Endothelial cell of umbilical vein (primary cell): ENCODE measurements around the gene RAB4A. TPM values are rescaled to one million over a fixed set of nuclear protein-coding genes. Genes with fewer than 3 reads are reported as not detected.

Source experiments
- BruUV-seq: library from RNA; stranded (reverse); fragments of 400-500 nt; replicated peaks from 2 replicates; lab custom pipeline; 2021; lab: Mats Ljungman, UMichigan
- CTCF ChIA-PET: fragments of 300-600, 350-600 bp; sonication (Branson Sonifier 250); formaldehyde crosslinking; loops from one replicate; lab custom pipeline; 2021; ENCODE audit warnings: antibody characterized with exemption, inconsistent platforms; lab: Charles Lee
- POLR2A ChIA-PET: fragments of 300-600, 350-600 bp; sonication (Branson Sonifier 250); formaldehyde crosslinking; loops from one replicate; lab custom pipeline; 2021; ENCODE audit warnings: antibody characterized with exemption, inconsistent platforms; lab: Charles Lee
- DNase-seq: peaks from one replicate; pipeline ENCODE4 v3.0.0-alpha.2; 2011; ENCODE audit warnings: low read depth, low spot score
- FAIRE-seq: peaks from 2 replicates; lab custom pipeline; 2011; peaks lifted over from hg19 to GRCh38; lab: Jason Lieb, UNC
- H2AFZ ChIP-seq: 2 replicates; pipeline ENCODE4 v1.6.0; 2012; ENCODE audit warnings: low read depth, low read length, control low read depth, inconsistent platforms
- H3K27ac ChIP-seq: 2 replicates; pipeline ENCODE4 v1.5.1; 2011; ENCODE audit warnings: low read depth, mild to moderate bottlenecking, control low read depth, low read length, moderate library complexity; ENCODE audit not compliant: insufficient read depth
- H3K27me3 ChIP-seq, 2 experiments: 2 replicates each; pipeline versions ENCODE4 v1.6.0 to v1.6.1; 2011; ENCODE audit warnings: low read length in 2 of 2, mixed read lengths in 1 of 2; ENCODE audit not compliant: control insufficient read depth in 2 of 2, insufficient read depth in 2 of 2
- H3K36me3 ChIP-seq, 2 experiments: 2 replicates in 1 of 2; 3 replicates in 1 of 2; pipeline ENCODE4 v1.5.1; 2011; ENCODE audit warnings: low read length in 2 of 2, mild to moderate bottlenecking in 1 of 2, moderate library complexity in 1 of 2; ENCODE audit not compliant: control insufficient read depth in 2 of 2, insufficient read depth in 2 of 2; ENCODE audit errors: extremely low read depth in 1 of 2
- H3K4me1 ChIP-seq: 3 replicates; pipeline ENCODE4 v1.5.1; 2011; ENCODE audit warnings: mild to moderate bottlenecking, low read length; ENCODE audit not compliant: control insufficient read depth, insufficient read depth; ENCODE audit errors: extremely low read depth
- H3K4me2 ChIP-seq: 2 replicates; pipeline ENCODE4 v1.6.1; 2011; ENCODE audit warnings: low read length, control low read depth, mixed read lengths; ENCODE audit not compliant: insufficient read depth
- H3K4me3 ChIP-seq, 3 experiments: fragments of 200-600 bp in 1 of 3; sonication (generic), shearing (Covaris generic) in 1 of 3; replicated peaks in 1 of 3; 2 replicates each; pipeline ENCODE4 v1.5.1; 2011 to 2016; ENCODE audit warnings: control low read depth in 3 of 3, low read length in 3 of 3, mild to moderate bottlenecking in 2 of 3, inconsistent platforms in 1 of 3, low read depth in 1 of 3, moderate library complexity in 1 of 3; ENCODE audit not compliant: insufficient read depth in 1 of 3
- H3K79me2 ChIP-seq: 2 replicates; pipeline ENCODE4 v1.6.0; 2012; ENCODE audit warnings: low read length, inconsistent platforms; ENCODE audit not compliant: control insufficient read depth, insufficient read depth
- H3K9ac ChIP-seq: replicated peaks from 2 replicates; pipeline ENCODE3; 2011; ENCODE audit warnings: low read length, control low read depth; ENCODE audit not compliant: insufficient read depth; ENCODE audit errors: extremely low read depth
- H3K9me1 ChIP-seq: replicated peaks from 3 replicates; pipeline ENCODE4 v1.6.0; 2011; ENCODE audit warnings: mild to moderate bottlenecking, low read length; ENCODE audit not compliant: control insufficient read depth, insufficient read depth; ENCODE audit errors: extremely low read depth
- H3K9me3 ChIP-seq: replicated peaks from 2 replicates; pipeline ENCODE4 v1.5.1; 2012; ENCODE audit warnings: low read length, inconsistent platforms; ENCODE audit not compliant: control insufficient read depth, insufficient read depth
- H4K20me1 ChIP-seq: replicated peaks from 2 replicates; pipeline ENCODE3; 2011; ENCODE audit warnings: mild to moderate bottlenecking, low read length; ENCODE audit not compliant: control insufficient read depth, insufficient read depth; ENCODE audit errors: extremely low read depth
- EZH2 ChIP-seq: IDR thresholded peaks from 2 replicates; pipeline ENCODE4 v1.6.1; 2012; ENCODE audit warnings: borderline replicate concordance, low read depth, mild to moderate bottlenecking, moderate library complexity, low read length, inconsistent platforms; ENCODE audit not compliant: severe bottlenecking
- FOS ChIP-seq: IDR thresholded peaks from 2 replicates; pipeline ENCODE4 v1.6.1; 2011; ENCODE audit warnings: mild to moderate bottlenecking, low read length, moderate library complexity, borderline replicate concordance; ENCODE audit not compliant: insufficient read depth
- GATA2 ChIP-seq: IDR thresholded peaks from 2 replicates; pipeline ENCODE4 v1.7.0; 2011; ENCODE audit warnings: low read depth, mild to moderate bottlenecking, moderate library complexity, mixed read lengths, low read length; ENCODE audit not compliant: insufficient read length, insufficient read depth
- JUN ChIP-seq: IDR thresholded peaks from 2 replicates; pipeline ENCODE4 v1.6.1; 2011; ENCODE audit warnings: borderline replicate concordance, low read depth; ENCODE audit not compliant: insufficient read length, insufficient read depth
- MYC ChIP-seq: IDR thresholded peaks from one replicate; pipeline ENCODE4 v1.6.1; 2011; ENCODE audit warnings: mild to moderate bottlenecking, low read depth, low read length
- POLR2A ChIP-seq: IDR thresholded peaks from 2 replicates; pipeline ENCODE4 v1.6.1; 2012; ENCODE audit warnings: low read depth, mild to moderate bottlenecking, control low read depth, low read length
- POLR2AphosphoS5 ChIP-seq: IDR thresholded peaks from 2 replicates; pipeline ENCODE4 v1.6.1; 2012; ENCODE audit warnings: low read depth, mild to moderate bottlenecking, control low read depth, low read length, moderate library complexity; ENCODE audit not compliant: insufficient read depth
- dilution Hi-C: fragments of 300-500 bp; cut with MboI; formaldehyde crosslinking; loops from one replicate; pipeline ENCODE4 v1.15.0; 2019; ENCODE audit warnings: low sequenced_read_pairs; ENCODE audit not compliant: extremely low pct_ligation_motif_present
- intact Hi-C: fragments of 100-400 bp; cut with micrococcal nuclease; formaldehyde crosslinking; loops from one replicate; pipeline ENCODE4 v1.10.0; 2022
- polyA plus RNA-seq, 4 experiments: library from polyadenylated mRNA; depleted of rRNA in 3 of 4; stranded (reverse) in 3 of 4; unstranded in 1 of 4; fragments of >200 nt; gene quantifications; 2 replicates each; pipeline versions ENCODE4 v1.2.1 to v1.2.3, GENCODE V29; 2011 to 2012; ENCODE audit warnings: missing spikeins in 1 of 4
- total RNA-seq: library from RNA; stranded (reverse); gene quantifications from 2 replicates; pipeline ENCODE4 v1.2.3, GENCODE V29; 2021
- TF ChIP-seq, protein P1 (sequence below), 2 donors: IDR thresholded peaks; 1 replicate in 1 of 2; 2 replicates in 1 of 2; pipeline ENCODE4 v1.5.1; 2011; ENCODE audit warnings: low read length in 2 of 2, mild to moderate bottlenecking in 2 of 2, moderate library complexity in 2 of 2, control low read depth in 1 of 2, inconsistent platforms in 1 of 2, low read depth in 1 of 2; ENCODE audit not compliant: insufficient read depth in 1 of 2; ENCODE audit errors: extremely low read depth in 1 of 2
- TF ChIP-seq, protein P2 (sequence below): IDR thresholded peaks from 2 replicates; pipeline ENCODE4 v1.6.1; 2011; ENCODE audit not compliant: insufficient read depth, insufficient read length

The RAB4A gene
- total and polyA plus RNA-seq, 2 donors (not counting 3 experiments of a cell fraction or from before 2014, with no cell fraction given) = 14.8 to 52.9 TPM

DNA sequence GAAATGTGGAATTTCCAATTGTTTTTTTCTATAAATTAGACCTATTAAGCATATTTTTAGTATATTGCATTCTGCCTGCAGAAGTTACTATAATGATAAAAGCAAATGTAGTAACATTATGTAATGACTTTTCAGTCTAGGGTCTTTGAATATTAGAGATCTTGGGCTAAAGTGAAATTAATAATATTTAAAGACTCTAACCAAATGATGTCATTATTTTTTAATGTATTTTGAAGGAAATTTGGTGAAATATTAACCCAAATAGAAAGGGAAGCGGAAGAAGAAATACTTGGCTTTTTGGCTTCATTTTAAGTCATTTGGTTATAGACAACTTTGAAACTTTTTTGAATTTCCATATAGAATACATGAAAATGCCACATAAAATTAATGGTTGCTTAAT lies 26.8 kb downstream of the RAB4A start:
- H3K4me2 ChIP-seq = no peak overlapping the region
- BruUV-seq = no TSS peak
- TF ChIP-seq JUN = no peak
- no peak for TF ChIP-seq GATA2
- TF ChIP-seq POLR2AphosphoS5 = no peak
- ChIA-PET POLR2A (no interaction called here), CTCF (no interaction called here)
- no peaks in the 10 kb centered on the region for H3K27me3 ChIP-seq
- intact Hi-C loops (no loop called here), dilution Hi-C loops (no loop called here)
- H4K20me1 ChIP-seq = no peaks in the 10 kb centered on the region
- no peak overlapping the region for H2AFZ ChIP-seq
- H3K27ac ChIP-seq = no peak overlapping the region
- FAIRE-seq (no peak), DNase-seq (no peak)
- H3K9me3 ChIP-seq = no peaks in the 10 kb centered on the region
- no peaks in the 10 kb centered on the region for H3K79me2 ChIP-seq
- H3K4me1 ChIP-seq = no peaks in the 10 kb centered on the region
- H3K4me3 ChIP-seq = no peak overlapping the region
- no peaks in the 10 kb centered on the region for H3K9me1 ChIP-seq
- H3K36me3 ChIP-seq = peaks cover 6 to 9% of the 10 kb centered on the region in 2 experiments
- no peak overlapping the region for H3K9ac ChIP-seq

DNA sequence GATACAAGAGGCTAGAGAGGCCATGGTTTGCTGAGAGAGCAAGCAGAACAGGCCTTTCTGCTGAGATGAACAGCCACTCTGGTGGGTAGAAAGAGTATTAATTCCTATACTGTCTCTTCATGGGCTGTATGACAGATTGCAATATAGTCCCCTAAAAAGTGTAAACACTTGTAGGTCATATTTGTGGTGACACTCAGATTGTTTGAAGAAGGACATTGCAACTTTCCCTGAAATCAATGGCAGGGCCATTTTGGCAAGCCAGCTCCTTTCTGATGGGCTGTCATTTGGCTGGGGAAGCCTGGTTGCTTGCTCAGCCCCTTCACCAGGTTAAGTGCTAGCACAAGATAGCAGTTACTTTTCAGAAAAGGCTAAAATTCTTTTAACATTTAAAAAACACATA lies 27.5 kb downstream of the RAB4A start:
- no TSS peak for BruUV-seq

More for the DNA sequence above, 27.5 kb downstream of the RAB4A start:
- DNase-seq (no peak), FAIRE-seq (no peak)
- no peak overlapping the region for H3K4me2 ChIP-seq
- no peak overlapping the region for H3K9ac ChIP-seq
- no peaks in the 10 kb centered on the region for H3K9me1 ChIP-seq
- H3K9me3 ChIP-seq = no peaks in the 10 kb centered on the region
- no peak for TF ChIP-seq EZH2
- TF ChIP-seq POLR2AphosphoS5 = no peak
- TF ChIP-seq, protein P1, sequence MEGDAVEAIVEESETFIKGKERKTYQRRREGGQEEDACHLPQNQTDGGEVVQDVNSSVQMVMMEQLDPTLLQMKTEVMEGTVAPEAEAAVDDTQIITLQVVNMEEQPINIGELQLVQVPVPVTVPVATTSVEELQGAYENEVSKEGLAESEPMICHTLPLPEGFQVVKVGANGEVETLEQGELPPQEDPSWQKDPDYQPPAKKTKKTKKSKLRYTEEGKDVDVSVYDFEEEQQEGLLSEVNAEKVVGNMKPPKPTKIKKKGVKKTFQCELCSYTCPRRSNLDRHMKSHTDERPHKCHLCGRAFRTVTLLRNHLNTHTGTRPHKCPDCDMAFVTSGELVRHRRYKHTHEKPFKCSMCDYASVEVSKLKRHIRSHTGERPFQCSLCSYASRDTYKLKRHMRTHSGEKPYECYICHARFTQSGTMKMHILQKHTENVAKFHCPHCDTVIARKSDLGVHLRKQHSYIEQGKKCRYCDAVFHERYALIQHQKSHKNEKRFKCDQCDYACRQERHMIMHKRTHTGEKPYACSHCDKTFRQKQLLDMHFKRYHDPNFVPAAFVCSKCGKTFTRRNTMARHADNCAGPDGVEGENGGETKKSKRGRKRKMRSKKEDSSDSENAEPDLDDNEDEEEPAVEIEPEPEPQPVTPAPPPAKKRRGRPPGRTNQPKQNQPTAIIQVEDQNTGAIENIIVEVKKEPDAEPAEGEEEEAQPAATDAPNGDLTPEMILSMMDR (IDR thresholded peaks at IDR 0.05; ENCODE audit: extremely low read depth in 1 of 2, insufficient read depth in 1 of 2, low read depth in 1 of 2, low read length in 2 of 2) = no peak
- no peak for TF ChIP-seq FOS
- no peak for TF ChIP-seq POLR2A
- no peak for TF ChIP-seq GATA2
- no peak for TF ChIP-seq MYC
- TF ChIP-seq, protein P2, sequence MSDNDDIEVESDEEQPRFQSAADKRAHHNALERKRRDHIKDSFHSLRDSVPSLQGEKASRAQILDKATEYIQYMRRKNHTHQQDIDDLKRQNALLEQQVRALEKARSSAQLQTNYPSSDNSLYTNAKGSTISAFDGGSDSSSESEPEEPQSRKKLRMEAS = no peak
- TF ChIP-seq JUN = no peak
- dilution Hi-C loops = no loop called here
- H3K36me3 ChIP-seq = peaks cover 6 to 12% of the 10 kb centered on the region in 2 experiments
- H3K27me3 ChIP-seq = no peaks in the 10 kb centered on the region
- no peaks in the 10 kb centered on the region for H3K79me2 ChIP-seq
- H3K4me1 ChIP-seq = no peaks in the 10 kb centered on the region
- ChIA-PET POLR2A (no interaction called here), CTCF (no interaction called here)
- H3K4me3 ChIP-seq = no peak overlapping the region
- H4K20me1 ChIP-seq = no peaks in the 10 kb centered on the region
- H2AFZ ChIP-seq = no peak overlapping the region
- H3K27ac ChIP-seq = no peak overlapping the region
- intact Hi-C loops = no loop called here
